Natural killer cell treated with Interleukin-12 subunit alpha and Interleukin-12 subunit beta and Interleukin-15 and Interleukin-18, amount 100 ng/mL, for 72 hours (primary cell): ENCODE data around the gene ADAMTSL1. TPM values are rescaled to one million over a fixed set of nuclear protein-coding genes. Genes with fewer than 3 reads are reported as not detected.
A peak's percentile ranks its signal among the peaks of the same experiment; 100 is the strongest.

Experiments used
- ATAC-seq, 2 donors: fragments of 150-1000 bp; cut with Tn5 transposase in 1 of 2; sonication (Bioruptor Pico), chemical (Tn5 transposase) in 1 of 2; 2 replicates each; pipeline ENCODE4 v1.10.0; 2021
- DNase-seq: peaks from one replicate; pipeline ENCODE4 v3.0.0; 2022; ENCODE audit warnings: low spot score
- H3K27ac Mint-ChIP-seq, 2 donors: 1 replicate in 1 of 2; 2 replicates in 1 of 2; pipeline ENCODE4 v1.8.0; 2022; ENCODE audit warnings: mixed read lengths in 2 of 2, mild to moderate bottlenecking in 1 of 2, moderate library complexity in 1 of 2
- H3K27me3 Mint-ChIP-seq, 2 donors: 1 replicate in 1 of 2; 2 replicates in 1 of 2; pipeline ENCODE4 v1.8.0; 2022; ENCODE audit warnings: mixed read lengths in 2 of 2
- H3K36me3 Mint-ChIP-seq: one replicate; pipeline ENCODE4 v1.8.0; 2022; ENCODE audit warnings: mixed read lengths
- H3K4me1 Mint-ChIP-seq, 2 donors: 1 replicate in 1 of 2; 2 replicates in 1 of 2; pipeline ENCODE4 v1.8.0; 2022; ENCODE audit warnings: low read depth in 2 of 2, mixed read lengths in 2 of 2, mild to moderate bottlenecking in 1 of 2
- H3K4me3 Mint-ChIP-seq: one replicate; pipeline ENCODE4 v1.8.0; 2022; ENCODE audit warnings: mixed read lengths
- H3K9me3 Mint-ChIP-seq: 2 replicates; pipeline ENCODE4 v1.8.0; 2022; ENCODE audit warnings: mixed read lengths
- total RNA-seq, 2 donors: library from RNA; stranded (reverse); gene quantifications; one replicate each; pipeline ENCODE4 v1.2.3, GENCODE V29; 2022

The ADAMTSL1 gene, protein sequence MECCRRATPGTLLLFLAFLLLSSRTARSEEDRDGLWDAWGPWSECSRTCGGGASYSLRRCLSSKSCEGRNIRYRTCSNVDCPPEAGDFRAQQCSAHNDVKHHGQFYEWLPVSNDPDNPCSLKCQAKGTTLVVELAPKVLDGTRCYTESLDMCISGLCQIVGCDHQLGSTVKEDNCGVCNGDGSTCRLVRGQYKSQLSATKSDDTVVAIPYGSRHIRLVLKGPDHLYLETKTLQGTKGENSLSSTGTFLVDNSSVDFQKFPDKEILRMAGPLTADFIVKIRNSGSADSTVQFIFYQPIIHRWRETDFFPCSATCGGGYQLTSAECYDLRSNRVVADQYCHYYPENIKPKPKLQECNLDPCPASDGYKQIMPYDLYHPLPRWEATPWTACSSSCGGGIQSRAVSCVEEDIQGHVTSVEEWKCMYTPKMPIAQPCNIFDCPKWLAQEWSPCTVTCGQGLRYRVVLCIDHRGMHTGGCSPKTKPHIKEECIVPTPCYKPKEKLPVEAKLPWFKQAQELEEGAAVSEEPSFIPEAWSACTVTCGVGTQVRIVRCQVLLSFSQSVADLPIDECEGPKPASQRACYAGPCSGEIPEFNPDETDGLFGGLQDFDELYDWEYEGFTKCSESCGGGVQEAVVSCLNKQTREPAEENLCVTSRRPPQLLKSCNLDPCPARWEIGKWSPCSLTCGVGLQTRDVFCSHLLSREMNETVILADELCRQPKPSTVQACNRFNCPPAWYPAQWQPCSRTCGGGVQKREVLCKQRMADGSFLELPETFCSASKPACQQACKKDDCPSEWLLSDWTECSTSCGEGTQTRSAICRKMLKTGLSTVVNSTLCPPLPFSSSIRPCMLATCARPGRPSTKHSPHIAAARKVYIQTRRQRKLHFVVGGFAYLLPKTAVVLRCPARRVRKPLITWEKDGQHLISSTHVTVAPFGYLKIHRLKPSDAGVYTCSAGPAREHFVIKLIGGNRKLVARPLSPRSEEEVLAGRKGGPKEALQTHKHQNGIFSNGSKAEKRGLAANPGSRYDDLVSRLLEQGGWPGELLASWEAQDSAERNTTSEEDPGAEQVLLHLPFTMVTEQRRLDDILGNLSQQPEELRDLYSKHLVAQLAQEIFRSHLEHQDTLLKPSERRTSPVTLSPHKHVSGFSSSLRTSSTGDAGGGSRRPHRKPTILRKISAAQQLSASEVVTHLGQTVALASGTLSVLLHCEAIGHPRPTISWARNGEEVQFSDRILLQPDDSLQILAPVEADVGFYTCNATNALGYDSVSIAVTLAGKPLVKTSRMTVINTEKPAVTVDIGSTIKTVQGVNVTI (N-terminal part only)
- not detected for total RNA-seq

DNA sequence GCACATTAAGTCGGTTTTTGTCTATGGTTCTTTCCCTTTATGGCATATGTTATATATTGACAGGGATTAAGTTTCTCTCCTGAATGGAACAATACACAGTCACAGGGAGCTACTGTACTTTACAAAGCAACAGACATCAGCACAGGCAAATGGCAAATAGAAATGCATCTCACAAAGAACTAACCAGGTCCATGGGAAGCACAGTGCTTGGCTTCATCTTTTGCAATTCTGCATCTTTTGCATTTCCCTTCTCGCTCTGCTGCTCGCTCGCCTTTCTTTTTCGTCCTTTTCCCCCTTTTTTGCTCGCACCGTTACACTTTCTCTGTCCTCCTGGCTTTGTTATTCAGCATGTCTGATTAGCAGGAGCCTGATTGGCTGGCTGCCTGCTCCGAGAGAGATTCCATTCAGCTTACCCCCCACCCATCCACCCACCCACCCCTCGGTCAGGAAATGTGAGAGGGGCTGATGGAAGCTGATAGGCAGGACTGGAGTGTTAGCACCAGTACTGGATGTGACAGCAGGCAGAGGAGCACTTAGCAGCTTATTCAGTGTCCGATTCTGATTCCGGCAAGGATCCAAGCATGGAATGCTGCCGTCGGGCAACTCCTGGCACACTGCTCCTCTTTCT, at the start of gene ADAMTSL1:
TSS of gene ADAMTSL1 (plus strand) at position 502 of the 628 bp plus-strand sequence. CDS start at position 582, 80 bp downstream.
- H3K36me3 Mint-ChIP-seq: no peaks in the 10 kb centered on the region
- DNase-seq (no peak), ATAC-seq (no peak)
- no peaks in the 10 kb centered on the region for H3K4me1 Mint-ChIP-seq
- H3K27ac Mint-ChIP-seq: no peak within 1 kb of the TSS
- H3K27me3 Mint-ChIP-seq: peaks cover 10 to 23% of the 10 kb centered on the region in 2 donors
- peaks cover 6% of the 10 kb centered on the region for H3K9me3 Mint-ChIP-seq
- no peak within 1 kb of the TSS for H3K4me3 Mint-ChIP-seq

GRCh38 chr9:18427691-18428090, 46.3 kb upstream of the ADAMTSL1 start:
- H3K27ac Mint-ChIP-seq: no peak overlapping the region
- no peaks in the 10 kb centered on the region for H3K36me3 Mint-ChIP-seq
- H3K27me3 Mint-ChIP-seq: peaks cover under 1 to 4% of the 10 kb centered on the region in 2 donors
- ATAC-seq (no peak), DNase-seq (no peak)
- no peak overlapping the region for H3K4me3 Mint-ChIP-seq
- peaks cover 3% of the 10 kb centered on the region for H3K9me3 Mint-ChIP-seq
- no peaks in the 10 kb centered on the region for H3K4me1 Mint-ChIP-seq

- DNase-seq (no peak), ATAC-seq (no peak)
- no peak overlapping the region for H3K4me3 Mint-ChIP-seq
- no peaks in the 10 kb centered on the region for H3K36me3 Mint-ChIP-seq
- no peaks in the 10 kb centered on the region for H3K4me1 Mint-ChIP-seq
- H3K9me3 Mint-ChIP-seq: no peaks in the 10 kb centered on the region
- H3K27ac Mint-ChIP-seq: no peak overlapping the region
- peaks cover 0 to 2% of the 10 kb centered on the region in 2 donors for H3K27me3 Mint-ChIP-seq
Observed at GRCh38 chr9:18428661-18429060, 45.3 kb upstream of the ADAMTSL1 start.

DNA sequence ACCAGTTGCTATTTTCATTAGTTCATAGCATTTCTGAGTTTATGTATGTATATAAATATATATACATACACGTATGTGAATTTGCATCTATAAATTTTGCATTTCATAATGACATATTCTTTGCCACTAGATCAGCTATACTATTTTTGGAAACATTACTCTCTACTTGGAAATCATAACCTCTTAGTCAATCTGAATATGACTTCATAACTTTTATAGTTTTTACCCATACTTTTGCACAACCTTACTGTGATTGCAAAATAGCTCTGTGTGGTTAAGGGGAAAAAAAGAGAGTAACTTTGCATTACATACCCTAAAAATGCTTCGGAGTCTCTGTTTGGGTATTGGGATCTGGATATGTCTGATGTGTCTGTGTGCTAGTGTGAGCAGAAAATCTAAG, 44.9 kb upstream of the ADAMTSL1 start:
- ATAC-seq (no peak), DNase-seq (no peak)
- Mint-ChIP-seq H3K27ac (no peak overlapping the region), H3K36me3 (no peaks in the 10 kb centered on the region), H3K9me3 (no peaks in the 10 kb centered on the region), H3K4me3 (no peak overlapping the region), H3K27me3 (peaks cover 0 to 2% of the 10 kb centered on the region in 2 donors), H3K4me1 (no peaks in the 10 kb centered on the region)

DNA sequence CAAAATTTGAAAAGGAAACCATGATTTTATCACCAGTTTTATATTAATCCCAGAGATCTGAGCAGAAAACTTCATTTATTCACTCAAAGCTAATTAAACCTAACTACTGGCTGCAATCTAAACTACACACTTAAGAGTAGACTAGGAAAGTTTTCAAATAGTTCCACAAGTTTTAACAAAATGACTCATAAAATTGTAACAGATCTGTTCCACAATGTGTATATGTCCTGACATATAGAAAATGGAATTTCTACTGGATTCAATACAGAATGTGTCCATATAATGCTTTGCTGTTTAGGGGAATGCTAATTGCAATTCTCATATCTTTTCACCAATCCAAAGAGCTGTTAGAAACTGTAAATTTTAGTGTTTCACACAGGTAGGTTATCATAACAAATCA, 40.3 kb upstream of the ADAMTSL1 start:
- Mint-ChIP-seq H3K27me3 (peaks cover 16 to 21% of the 10 kb centered on the region in 2 donors), H3K4me3 (no peak overlapping the region), H3K36me3 (no peaks in the 10 kb centered on the region)

GRCh38 chr9:18437315-18438201, 36.4 kb upstream of the ADAMTSL1 start:
- Mint-ChIP-seq H3K27ac (no peak overlapping the region), H3K9me3 (no peaks in the 10 kb centered on the region), H3K27me3 (peaks cover 21 to 47% of the 10 kb centered on the region in 2 donors), H3K4me1 (no peaks in the 10 kb centered on the region), H3K4me3 (no peak overlapping the region), H3K36me3 (no peaks in the 10 kb centered on the region)
- DNase-seq (no peak), ATAC-seq (no peak)

More for the DNA sequence above, 40.3 kb upstream of the ADAMTSL1 start:
- Mint-ChIP-seq H3K9me3 (no peaks in the 10 kb centered on the region), H3K27ac (no peak overlapping the region), H3K4me1 (no peaks in the 10 kb centered on the region)
- DNase-seq: no peak
- ATAC-seq: no peak

DNA sequence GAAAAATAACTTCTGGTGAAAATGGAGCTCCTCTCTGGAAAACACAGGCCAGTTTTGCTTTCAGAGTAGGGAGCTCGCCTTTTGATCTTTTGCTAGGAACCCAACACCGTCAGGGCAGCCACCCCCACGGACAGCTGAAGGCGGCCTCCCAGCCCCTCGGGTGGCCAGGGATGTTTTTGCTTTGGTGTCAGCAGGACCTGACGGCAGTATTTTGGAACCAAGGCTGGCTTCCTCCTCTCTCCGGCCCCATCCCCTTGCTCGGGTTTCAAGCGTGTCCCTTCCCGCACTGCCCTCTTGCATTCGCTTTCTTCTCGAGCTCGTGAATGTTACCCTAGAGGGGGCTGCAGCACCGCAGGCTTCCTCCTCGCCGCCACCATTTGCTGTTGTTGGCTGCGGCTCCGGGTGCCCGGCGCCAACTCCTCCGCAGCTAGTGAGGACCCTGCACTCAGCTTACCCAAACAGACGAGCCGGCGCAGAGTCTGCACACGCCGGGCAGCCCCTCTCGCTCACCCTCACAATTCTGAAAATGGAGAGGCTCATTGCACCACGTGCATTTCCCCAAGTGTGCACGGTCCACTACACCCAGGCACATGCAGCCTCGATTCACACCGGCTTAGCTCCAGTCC, 35.5 kb upstream of the ADAMTSL1 start:
- Mint-ChIP-seq H3K27ac (no peak overlapping the region), H3K36me3 (no peaks in the 10 kb centered on the region), H3K4me1 (no peaks in the 10 kb centered on the region), H3K27me3 (peaks cover 23 to 47% of the 10 kb centered on the region in 2 donors), H3K4me3 (no peak overlapping the region), H3K9me3 (no peaks in the 10 kb centered on the region)
- ATAC-seq (no peak), DNase-seq (no peak)

GRCh38 chr9:18438951-18439350, 35.0 kb upstream of the ADAMTSL1 start:
- peaks cover 23 to 47% of the 10 kb centered on the region in 2 donors for H3K27me3 Mint-ChIP-seq
- no peak for ATAC-seq
- no peak for DNase-seq
- H3K4me3 Mint-ChIP-seq: no peak overlapping the region
- H3K4me1 Mint-ChIP-seq: no peaks in the 10 kb centered on the region
- no peak overlapping the region for H3K27ac Mint-ChIP-seq
- H3K36me3 Mint-ChIP-seq: no peaks in the 10 kb centered on the region
- H3K9me3 Mint-ChIP-seq: no peaks in the 10 kb centered on the region

GRCh38 chr9:18441261-18441660, 32.7 kb upstream of the ADAMTSL1 start:
- H3K27ac Mint-ChIP-seq: no peak overlapping the region
- ATAC-seq: no peak
- H3K9me3 Mint-ChIP-seq: no peaks in the 10 kb centered on the region

GRCh38 chr9:18442629-18443491, 31.1 kb upstream of the ADAMTSL1 start:
- peak in 1 of 2 donors; percentile 62 for ATAC-seq
- Mint-ChIP-seq H3K4me3 (no peak overlapping the region), H3K27me3 (peaks cover 13 to 32% of the 10 kb centered on the region in 2 donors), H3K27ac (no peak overlapping the region), H3K9me3 (no peaks in the 10 kb centered on the region), H3K4me1 (no peaks in the 10 kb centered on the region), H3K36me3 (no peaks in the 10 kb centered on the region)
- no peak for DNase-seq

More at GRCh38 chr9:18441261-18441660, 32.7 kb upstream of the ADAMTSL1 start:
- Mint-ChIP-seq H3K36me3 (no peaks in the 10 kb centered on the region), H3K4me3 (no peak overlapping the region), H3K4me1 (no peaks in the 10 kb centered on the region), H3K27me3 (peaks cover 21 to 47% of the 10 kb centered on the region in 2 donors)
- no peak for DNase-seq

GRCh38 chr9:18447131-18447530, 26.8 kb upstream of the ADAMTSL1 start:
- Mint-ChIP-seq H3K27me3 (peaks cover 0 to 4% of the 10 kb centered on the region in 2 donors), H3K4me3 (no peak overlapping the region), H3K36me3 (no peaks in the 10 kb centered on the region), H3K9me3 (no peaks in the 10 kb centered on the region), H3K27ac (no peak overlapping the region), H3K4me1 (no peaks in the 10 kb centered on the region)
- DNase-seq (no peak), ATAC-seq (no peak)
